Mesenchymal stem cell (in vitro differentiated cells and primary cell): Measurements from ENCODE around the gene FIS1. TPM values are rescaled to one million over a fixed set of nuclear protein-coding genes. Genes with fewer than 3 reads are reported as not detected.
"Not testable (repeated sequence)": the region's sequence is repeated elsewhere in the genome, so short reads cannot be mapped to it uniquely, and the experiment has no call there.

Experiments used
- DNase-seq: peaks from one replicate; pipeline ENCODE4 v3.0.0-alpha.2; 2013
- H2AFZ ChIP-seq: one replicate; pipeline ENCODE4 v1.6.1; 2013; ENCODE audit warnings: low read depth, mild to moderate bottlenecking, control low read depth, inconsistent platforms, low read length, moderate library complexity
- H2AK5ac ChIP-seq: 2 replicates; pipeline ENCODE4 v1.6.1; 2013; ENCODE audit warnings: low read length, moderate library complexity, mild to moderate bottlenecking, inconsistent platforms; ENCODE audit not compliant: severe bottlenecking
- H2BK120ac ChIP-seq: one replicate; pipeline ENCODE4 v1.6.1; 2013; ENCODE audit warnings: low read depth, mild to moderate bottlenecking, inconsistent platforms, low read length, moderate library complexity
- H2BK12ac ChIP-seq, 2 experiments: one replicate each; pipeline ENCODE4 v1.6.1; 2013; ENCODE audit warnings: inconsistent platforms in 2 of 2, low read length in 2 of 2, mild to moderate bottlenecking in 2 of 2, moderate library complexity in 2 of 2, control low read depth in 1 of 2
- H2BK15ac ChIP-seq: one replicate; pipeline ENCODE4 v1.6.1; 2013; ENCODE audit warnings: mild to moderate bottlenecking, low read depth, inconsistent platforms; ENCODE audit not compliant: poor library complexity, severe bottlenecking
- H2BK5ac ChIP-seq: 2 replicates; pipeline ENCODE4 v1.6.1; 2013; ENCODE audit warnings: low read depth, mild to moderate bottlenecking, low read length, control low read depth, inconsistent platforms; ENCODE audit not compliant: poor library complexity, severe bottlenecking
- H3K14ac ChIP-seq, 2 experiments: one replicate each; pipeline ENCODE4 v1.6.1; 2013; ENCODE audit warnings: inconsistent platforms in 2 of 2, low read length in 2 of 2, control low read depth in 1 of 2, mild to moderate bottlenecking in 1 of 2, moderate library complexity in 1 of 2
- H3K18ac ChIP-seq, 2 experiments: one replicate each; pipeline ENCODE4 v1.6.1; 2013; ENCODE audit warnings: inconsistent platforms in 2 of 2, low read length in 2 of 2, control low read depth in 1 of 2, low read depth in 1 of 2, mild to moderate bottlenecking in 1 of 2
- H3K23ac ChIP-seq, 2 experiments: one replicate each; pipeline ENCODE4 v1.6.1; 2013; ENCODE audit warnings: inconsistent platforms in 2 of 2, low read length in 2 of 2, mild to moderate bottlenecking in 2 of 2, moderate library complexity in 2 of 2, control low read depth in 1 of 2
- H3K27ac ChIP-seq: 2 replicates; pipeline ENCODE4 v1.5.1; 2013; ENCODE audit warnings: mild to moderate bottlenecking, moderate library complexity, low read length, control low read depth, inconsistent platforms; ENCODE audit not compliant: poor library complexity, severe bottlenecking
- H3K27me3 ChIP-seq, 2 experiments: 2 replicates each; pipeline versions ENCODE4 v1.6.1 to v1.7.0; 2013; ENCODE audit warnings: low read length in 2 of 2, mild to moderate bottlenecking in 2 of 2, moderate library complexity in 2 of 2, control low read depth in 1 of 2, inconsistent platforms in 1 of 2; ENCODE audit not compliant: control insufficient read depth in 1 of 2, insufficient read depth in 1 of 2
- H3K36me3 ChIP-seq, 2 experiments: 2 replicates each; pipeline versions ENCODE4 v1.6.1 to v1.7.0; 2013; ENCODE audit warnings: low read length in 2 of 2, control low read depth in 1 of 2, inconsistent platforms in 1 of 2, low read depth in 1 of 2, mild to moderate bottlenecking in 1 of 2; ENCODE audit not compliant: insufficient read depth in 2 of 2, control insufficient read depth in 1 of 2
- H3K4ac ChIP-seq, 2 experiments: one replicate each; pipeline ENCODE4 v1.6.1; 2013; ENCODE audit warnings: inconsistent platforms in 2 of 2, low read length in 2 of 2, mild to moderate bottlenecking in 2 of 2, moderate library complexity in 2 of 2, control low read depth in 1 of 2, low read depth in 1 of 2
- H3K4me1 ChIP-seq: 2 replicates; pipeline ENCODE4 v1.6.1; 2013; ENCODE audit warnings: low read depth, low read length, control low read depth; ENCODE audit not compliant: control insufficient read depth, insufficient read depth
- H3K4me2 ChIP-seq: 2 replicates; pipeline ENCODE4 v1.6.1; 2013; ENCODE audit warnings: low read length, mild to moderate bottlenecking, inconsistent platforms; ENCODE audit not compliant: poor library complexity, severe bottlenecking
- H3K4me3 ChIP-seq, 2 experiments: 2 replicates each; pipeline versions ENCODE4 v1.5.1 to v1.7.0; 2013; ENCODE audit warnings: low read length in 2 of 2, mild to moderate bottlenecking in 2 of 2, control low read depth in 1 of 2, low read depth in 1 of 2; ENCODE audit not compliant: insufficient read depth in 1 of 2
- H3K79me1 ChIP-seq: replicated peaks from 2 replicates; pipeline ENCODE4 v1.6.1; 2013; ENCODE audit warnings: mild to moderate bottlenecking, control low read depth, low read length, inconsistent platforms; ENCODE audit not compliant: poor library complexity, severe bottlenecking
- H3K9ac ChIP-seq: 2 replicates; pipeline ENCODE4 v1.7.0; 2013; ENCODE audit warnings: mild to moderate bottlenecking, low read length, moderate library complexity
- H3K9me3 ChIP-seq: 2 replicates; pipeline ENCODE4 v1.7.0; 2013; ENCODE audit warnings: mild to moderate bottlenecking, low read length; ENCODE audit not compliant: control insufficient read depth
- H4K8ac ChIP-seq: one replicate; pipeline ENCODE4 v1.6.1; 2013; ENCODE audit warnings: inconsistent platforms, mild to moderate bottlenecking, low read length, moderate library complexity
- H4K91ac ChIP-seq: one replicate; pipeline ENCODE4 v1.6.1; 2013; ENCODE audit warnings: mild to moderate bottlenecking, low read length, inconsistent platforms
- WGBS: methylation state at CpG from one replicate; pipeline ENCODE4 v1.1.7; 2013; ENCODE audit warnings: mixed read lengths; 5-methylcytosine and 5-hydroxymethylcytosine counted together
- polyA plus RNA-seq, 2 experiments: library from polyadenylated mRNA; stranded (reverse); fragments of 200-250 nt; gene quantifications; one replicate each; pipeline ENCODE4 v1.2.3, GENCODE V29; 2013

FIS1 gene
- 168 TPM for polyA plus RNA-seq (2013, experiment 1 of 2)
- 172 TPM for polyA plus RNA-seq (2013, experiment 2 of 2)

GRCh38 chr7:101244375-101245146, at the start of gene FIS1:
TSS of gene FIS1 (minus strand) at chr7:101245081. CDS start at chr7:101245004, 77 bp downstream.
- H3K4me3 ChIP-seq, result peak within 1 kb of the TSS; percentile 91 to 98
- peak within 1 kb of the TSS; percentile 40 to 100 for H3K18ac ChIP-seq
- peak within 1 kb of the TSS; percentile 94 for H2AFZ ChIP-seq
- peak within 1 kb of the TSS; percentile 1 to 96 for H3K14ac ChIP-seq
- H2BK5ac ChIP-seq, result peak within 1 kb of the TSS; percentile 5
- no peaks in the 10 kb centered on the region for H3K27me3 ChIP-seq
- no peak within 1 kb of the TSS for H2BK120ac ChIP-seq
- peak within 1 kb of the TSS; percentile 91 for H4K91ac ChIP-seq
- H3K9me3 ChIP-seq, result no peaks in the 10 kb centered on the region
- H3K36me3 ChIP-seq, result peaks cover 31 to 46% of the 10 kb centered on the region in 2 experiments
- no peak within 1 kb of the TSS for H2AK5ac ChIP-seq
- peak within 1 kb of the TSS; percentile 80 for H3K27ac ChIP-seq
- H3K4me2 ChIP-seq, result peak within 1 kb of the TSS; percentile 89
- peak within 1 kb of the TSS; percentile 75 to 93 for H3K4ac ChIP-seq
- H4K8ac ChIP-seq, result peak within 1 kb of the TSS; percentile 94
- peak within 1 kb of the TSS in 1 of 2 experiments; percentile 92 for H3K23ac ChIP-seq
- H2BK12ac ChIP-seq, result peak within 1 kb of the TSS in 1 of 2 experiments; percentile 84
- H3K79me1 ChIP-seq, result peaks cover 23% of the 10 kb centered on the region
- DNase-seq, result peak; percentile 93
- peak within 1 kb of the TSS; percentile 97 for H3K9ac ChIP-seq
- peaks cover 17% of the 10 kb centered on the region for H3K4me1 ChIP-seq
- no peak within 1 kb of the TSS for H2BK15ac ChIP-seq
- under 1% methylated on average over 45 of the region's 45 CpGs for WGBS

GRCh38 chr7:101294039-101294831, 49.4 kb upstream of the FIS1 start:
- H2BK12ac ChIP-seq, result no peak overlapping the region
- H3K4me1 ChIP-seq, result no peaks in the 10 kb centered on the region
- no peak overlapping the region for H3K9ac ChIP-seq
- H3K27ac ChIP-seq, result no peak overlapping the region
- H2AK5ac ChIP-seq, result no peak overlapping the region
- no peak overlapping the region for H3K4me2 ChIP-seq
- H3K36me3 ChIP-seq, result no peaks in the 10 kb centered on the region
- no peak overlapping the region for H2AFZ ChIP-seq
- H3K79me1 ChIP-seq, result no peaks in the 10 kb centered on the region
- peaks cover 60 to 77% of the 10 kb centered on the region in 2 experiments for H3K27me3 ChIP-seq
- DNase-seq, result no peak
- no peak overlapping the region for H3K4me3 ChIP-seq
- H4K8ac ChIP-seq, result no peak overlapping the region
- H4K91ac ChIP-seq, result no peak overlapping the region
- no peak overlapping the region for H3K23ac ChIP-seq
- H3K9me3 ChIP-seq, result no peaks in the 10 kb centered on the region
- no peak overlapping the region for H3K14ac ChIP-seq
- no peak overlapping the region for H3K18ac ChIP-seq
- H3K4ac ChIP-seq, result no peak overlapping the region
- 48% methylated on average over 11 of the region's 12 CpGs for whole genome bisulfite sequencing
- no peak overlapping the region for H2BK120ac ChIP-seq
- H2BK15ac ChIP-seq, result no peak overlapping the region
- no peak overlapping the region for H2BK5ac ChIP-seq

DNA sequence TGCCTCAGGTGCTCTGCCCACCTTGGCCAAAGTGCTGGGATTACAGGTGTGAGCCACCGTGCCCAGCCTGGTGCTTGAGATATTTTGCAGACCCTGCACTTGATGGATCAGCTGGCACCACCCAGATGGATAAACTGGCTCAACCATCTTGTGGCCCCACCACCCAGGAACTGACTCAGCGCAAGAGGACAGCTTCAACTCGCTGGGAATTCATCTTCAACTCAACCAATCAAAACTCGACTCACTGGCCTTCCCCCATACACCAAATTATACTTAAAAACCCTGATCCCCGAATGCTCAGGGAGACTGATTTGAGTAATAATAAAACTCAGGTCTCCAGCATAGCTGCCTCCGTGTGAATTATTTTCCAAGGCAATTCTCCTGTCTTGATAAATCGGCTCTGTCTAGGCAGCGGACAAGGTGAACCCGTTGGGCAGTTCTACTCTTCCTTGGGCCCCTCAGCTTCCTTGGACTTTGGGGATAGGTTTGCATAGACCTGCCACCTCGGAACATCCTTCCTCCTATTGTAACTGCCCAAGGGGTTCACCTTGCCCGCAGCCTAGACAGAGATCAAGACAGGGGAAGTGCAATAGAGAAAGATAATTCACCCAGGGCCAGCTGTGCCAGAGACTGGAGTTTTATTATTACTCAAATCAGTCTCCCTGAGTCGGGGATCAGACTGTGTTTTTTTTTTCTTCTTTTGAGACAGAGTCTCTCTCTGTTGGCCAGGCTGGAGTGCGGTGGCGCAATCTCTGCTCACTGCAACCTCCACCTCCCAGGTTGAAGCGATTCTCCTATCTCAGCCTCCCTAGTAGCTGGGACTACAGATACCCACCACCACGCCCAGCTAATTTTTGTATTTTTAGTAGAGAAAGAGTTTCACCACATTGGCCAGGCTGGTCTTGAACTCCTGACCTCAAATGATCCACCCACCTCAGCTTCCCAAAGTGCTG, 48.5 kb upstream of the FIS1 start:
- not testable (repeated sequence) for H3K4me2 ChIP-seq, H4K8ac ChIP-seq, H3K79me1 ChIP-seq, H2BK120ac ChIP-seq, H2BK12ac ChIP-seq, H3K9me3 ChIP-seq, H3K14ac ChIP-seq, H2BK15ac ChIP-seq, H2AFZ ChIP-seq, DNase-seq, H3K4me1 ChIP-seq, H3K36me3 ChIP-seq, H3K18ac ChIP-seq, H4K91ac ChIP-seq, H3K27ac ChIP-seq, H3K4ac ChIP-seq, H3K4me3 ChIP-seq, H3K9ac ChIP-seq, H3K23ac ChIP-seq, H2BK5ac ChIP-seq, H2AK5ac ChIP-seq
- peaks cover 57 to 77% of the 10 kb centered on the region in 2 experiments for H3K27me3 ChIP-seq
- 48% methylated on average over 14 of the region's 16 CpGs for WGBS
